ENCODE measurements around the gene MAP4K4.
A peak's percentile ranks its signal among the peaks of the same experiment; 100 is the strongest.
"Not testable (repeated sequence)": the region's sequence is repeated elsewhere in the genome, so short reads cannot be mapped to it uniquely, and the experiment has no call there.

The MAP4K4 gene

GRCh38 chr2:101921953-101922325 lies 224.4 kb downstream of the MAP4K4 start:
- peaks cover 26% of the 10 kb centered on the region; the same call in 1 of the 2 replicates for H3K9me3 ChIP-seq (ENCODE audit: insufficient read depth, low read length)
- H3K27ac ChIP-seq (ENCODE audit: low read length) = peak overlapping the region; percentile 70
- TF ChIP-seq CTCF (IDR thresholded peaks at IDR 0.05; ENCODE audit: low read depth, low read length) (no peak), EZH2phosphoT487 (IDR thresholded peaks at IDR 0.05; ENCODE audit: low read depth) (no peak)
- H3K79me2 ChIP-seq (ENCODE audit: low read length) = no peaks in the 10 kb centered on the region
- no peak overlapping the region; the same call in 1 of the 2 replicates for H3K9ac ChIP-seq (ENCODE audit: low read length)
- no peaks in the 10 kb centered on the region for H4K20me1 ChIP-seq (ENCODE audit: insufficient read depth, low read length)
- no peak overlapping the region; the same call in 1 of the 2 replicates for H3K4me3 ChIP-seq (ENCODE audit: low read length)
- peaks cover 31% of the 10 kb centered on the region for H3K4me1 ChIP-seq (ENCODE audit: low read length)
- no peak overlapping the region for H2AFZ ChIP-seq (ENCODE audit: low read depth, low read length)
- peak overlapping the region; percentile 22; the same call in 1 of the 2 replicates for H3K4me2 ChIP-seq (ENCODE audit: low read length)
- H3K36me3 ChIP-seq (replicated peaks; ENCODE audit: low read depth, low read length) = peaks cover 6% of the 10 kb centered on the region
- no peaks in the 10 kb centered on the region for H3K27me3 ChIP-seq (ENCODE audit: low read depth, low read length)

DNA sequence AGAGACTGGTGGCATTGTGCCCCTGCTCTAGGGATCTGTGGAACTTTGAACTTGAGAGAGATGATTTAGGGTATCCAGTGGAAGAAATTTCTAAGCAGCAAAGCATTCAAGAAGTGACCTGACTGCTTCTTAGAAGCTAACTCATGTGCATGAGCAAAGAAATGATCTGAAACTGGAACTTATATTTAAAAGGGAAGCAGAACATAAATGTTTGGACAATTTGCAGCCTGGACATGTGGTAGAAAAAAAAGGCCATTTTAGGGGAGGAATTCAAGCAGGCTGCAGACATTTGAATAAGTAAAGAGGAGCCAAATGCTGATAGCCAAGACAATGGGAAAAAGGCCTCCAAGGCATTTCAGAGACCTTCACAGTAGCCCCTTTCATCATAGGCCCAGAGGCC lies 226.8 kb downstream of the MAP4K4 start:
- not testable (repeated sequence) for H3K27ac ChIP-seq (ENCODE audit: low read length); H3K9ac ChIP-seq (ENCODE audit: low read length); H3K4me2 ChIP-seq (ENCODE audit: low read length); H4K20me1 ChIP-seq (ENCODE audit: insufficient read depth, low read length); H3K27me3 ChIP-seq (ENCODE audit: low read depth, low read length); H3K4me3 ChIP-seq (ENCODE audit: low read length); H2AFZ ChIP-seq (ENCODE audit: low read depth, low read length); H3K79me2 ChIP-seq (ENCODE audit: low read length)
- Histone ChIP-seq H3K9me3 (ENCODE audit: insufficient read depth, low read length) (peaks cover 36% of the 10 kb centered on the region; the same call in 1 of the 2 replicates), H3K36me3 (replicated peaks; ENCODE audit: low read depth, low read length) (peaks cover 12% of the 10 kb centered on the region), H3K4me1 (ENCODE audit: low read length) (peaks cover 30% of the 10 kb centered on the region)

DNA sequence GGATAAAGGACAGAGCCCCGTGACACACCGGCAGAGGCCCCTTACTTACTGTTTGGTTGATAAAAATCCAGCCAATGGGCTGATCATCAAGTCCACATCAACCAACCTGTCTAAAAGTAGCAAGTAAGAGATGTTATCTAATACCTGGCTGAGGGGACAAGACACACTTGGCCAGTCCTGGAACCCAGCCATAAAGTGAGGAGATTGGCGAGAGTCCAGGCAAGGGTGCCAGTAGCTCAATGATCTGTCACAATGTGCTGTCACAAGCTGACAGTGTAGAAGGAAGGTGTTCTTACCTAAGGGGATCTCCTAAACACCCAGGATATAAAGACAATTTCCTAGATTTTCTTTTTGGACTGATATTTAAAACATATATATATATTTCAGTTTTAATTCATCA lies 232.5 kb downstream of the MAP4K4 start:
- no peak overlapping the region for H3K9ac ChIP-seq (ENCODE audit: low read length)
- no peaks in the 10 kb centered on the region for H4K20me1 ChIP-seq (ENCODE audit: insufficient read depth, low read length)
- no peaks in the 10 kb centered on the region for H3K27me3 ChIP-seq (ENCODE audit: low read depth, low read length)
- no peak overlapping the region for H3K4me3 ChIP-seq (ENCODE audit: low read length)
- H3K27ac ChIP-seq (ENCODE audit: low read length) = no peak overlapping the region
- H3K4me2 ChIP-seq (ENCODE audit: low read length) = no peak overlapping the region
- 0 out of 2 replicates have a peak, but pooled peaks cover 3% of the 10 kb centered on the region for H3K4me1 ChIP-seq (ENCODE audit: low read length)
- TF ChIP-seq EZH2phosphoT487 (IDR thresholded peaks at IDR 0.05; ENCODE audit: low read depth) (no peak), CTCF (IDR thresholded peaks at IDR 0.05; ENCODE audit: low read depth, low read length) (no peak)
- peaks cover 17% of the 10 kb centered on the region; the same call in 1 of the 2 replicates for H3K9me3 ChIP-seq (ENCODE audit: insufficient read depth, low read length)
- no peak overlapping the region for H2AFZ ChIP-seq (ENCODE audit: low read depth, low read length)
- H3K36me3 ChIP-seq (replicated peaks; ENCODE audit: low read depth, low read length) = peaks cover 7% of the 10 kb centered on the region
- no peaks in the 10 kb centered on the region for H3K79me2 ChIP-seq (ENCODE audit: low read length)

GRCh38 chr2:101930847-101931246 lies 233.3 kb downstream of the MAP4K4 start:
- H3K36me3 ChIP-seq (replicated peaks; ENCODE audit: low read depth, low read length) = peaks cover 7% of the 10 kb centered on the region
- no peak overlapping the region for H3K4me3 ChIP-seq (ENCODE audit: low read length)
- H3K27me3 ChIP-seq (ENCODE audit: low read depth, low read length) = no peaks in the 10 kb centered on the region
- H3K27ac ChIP-seq (ENCODE audit: low read length) = no peak overlapping the region
- no peak overlapping the region for H3K4me2 ChIP-seq (ENCODE audit: low read length)
- H3K4me1 ChIP-seq (ENCODE audit: low read length) = 0 out of 2 replicates have a peak, but pooled peaks cover 3% of the 10 kb centered on the region
- H4K20me1 ChIP-seq (ENCODE audit: insufficient read depth, low read length) = no peaks in the 10 kb centered on the region
- no peak overlapping the region for H3K9ac ChIP-seq (ENCODE audit: low read length)
- H3K79me2 ChIP-seq (ENCODE audit: low read length) = no peaks in the 10 kb centered on the region
- peaks cover 12% of the 10 kb centered on the region; the same call in 1 of the 2 replicates for H3K9me3 ChIP-seq (ENCODE audit: insufficient read depth, low read length)
- TF ChIP-seq CTCF (IDR thresholded peaks at IDR 0.05; ENCODE audit: low read depth, low read length) (no peak), EZH2phosphoT487 (IDR thresholded peaks at IDR 0.05; ENCODE audit: low read depth) (no peak)
- H2AFZ ChIP-seq (ENCODE audit: low read depth, low read length) = no peak overlapping the region
